ENCODE data around the gene STX17. TPM values are rescaled to one million over a fixed set of nuclear protein-coding genes. Genes with fewer than 3 reads are reported as not detected.
A peak's percentile ranks its signal among the peaks of the same experiment; 100 is the strongest.

Gene STX17
- polyA plus RNA-seq, 2 of the 4 experiments (the other 2 are of a cell fraction): 14.3 to 24.6 TPM

GRCh38 chr9:99896119-99896518 lies 10.3 kb upstream of the STX17 start (continued):
- TF ChIP-seq BCL3 (IDR thresholded peaks at IDR 0.05) (no peak), MYC (IDR thresholded peaks at IDR 0.05; ENCODE audit: borderline replicate concordance, low read length) (no peak), HMGXB4 (CRISPR knock-in tag; IDR thresholded peaks at IDR 0.05; ENCODE audit: borderline replicate concordance) (no peak), HES2 (IDR thresholded peaks at IDR 0.05) (no peak), EHF (CRISPR knock-in tag; IDR thresholded peaks at IDR 0.05) (no peak), E2F6 (IDR thresholded peaks at IDR 0.05; ENCODE audit: borderline replicate concordance, low read depth) (no peak), KDM1A (IDR thresholded peaks at IDR 0.05; ENCODE audit: low read depth) (no peak)

GRCh38 chr9:99903393-99903792 lies 3.1 kb upstream of the STX17 start:
- TF ChIP-seq EHMT2 (IDR thresholded peaks at IDR 0.05; ENCODE audit: low read depth): no peak
- H3K27ac ChIP-seq: no peak overlapping the region
- H3K9me3 ChIP-seq: no peaks in the 10 kb centered on the region
- DNase-seq (ENCODE audit: low read depth in 1 of 2, low spot score in 1 of 2): no peak
- FAIRE-seq: no peak
- no peak for ATAC-seq
- ChIA-PET POLR2A (no interaction called here), CTCF (no interaction called here)
- no peak overlapping the region for H3K4me3 ChIP-seq
- peaks cover 10% of the 10 kb centered on the region; the same call in 2 of the 3 replicates for H3K4me1 ChIP-seq
- no peak overlapping the region for H3K4me2 ChIP-seq
- 50% methylated on average over 1 of the region's 1 CpG for WGBS (ENCODE audit: missing lambda C conversion rate)

- CTCF ChIA-PET: interaction anchor here (0.5 to 1.7 kb wide), 5 partner anchors 10 to 625 kb away, joined by 3 to 6 read pairs (median 3); no protein-coding TSS in a partner anchor
- ATAC-seq: peak; percentile 5 to 8; a peak in 4 of 6 replicates
Measured at GRCh38 chr9:99905833-99906402, 536 bp upstream of the STX17 start.

GRCh38 chr9:99907208-99907532 lies 716 bp downstream of the STX17 start:
- H3K4me3 ChIP-seq: peak overlapping the region; percentile 77
- 0 out of 6 replicates have a peak, but pooled peaks of 1 of the 2 experiments have one; percentile 22 for ATAC-seq
- ChIA-PET CTCF (interaction anchor here (0.8 to 1.2 kb wide), 2 partner anchors 12 to 86 kb away, joined by 4 read pairs; partner anchors contain the start of gene NR4A3), POLR2A (interaction anchor here (1.0 to 1.7 kb wide), 6 partner anchors 8 to 88 kb away, joined by 3 to 4 read pairs (median 4); partner anchors contain the start of gene NR4A3)
- WGBS (ENCODE audit: missing lambda C conversion rate): 2% methylated on average over 9 of the region's 9 CpGs
- FAIRE-seq: no peak
- H3K27ac ChIP-seq: peak overlapping the region; percentile 83 to 98
- H3K9me3 ChIP-seq: no peaks in the 10 kb centered on the region
- TF ChIP-seq ZFP36 (IDR thresholded peaks at IDR 0.05; ENCODE audit: borderline replicate concordance, partially characterized antibody) (no peak), KDM1A (IDR thresholded peaks at IDR 0.05; ENCODE audit: low read depth) (no peak), USF2 (IDR thresholded peaks at IDR 0.05) (no peak), SMC3 (IDR thresholded peaks at IDR 0.05) (no peak), RAD21 (conservative IDR thresholded peaks at IDR 0.05 in 1 of 2, IDR thresholded peaks at IDR 0.05 in 1 of 2) (no peak), KDM5A (IDR thresholded peaks at IDR 0.05) (no peak), E2F6 (IDR thresholded peaks at IDR 0.05; ENCODE audit: borderline replicate concordance, low read depth) (no peak)
- H3K4me1 ChIP-seq: peaks cover 10% of the 10 kb centered on the region; the same call in 2 of the 3 replicates
- H3K4me2 ChIP-seq: peak overlapping the region; percentile 76
- no peak for DNase-seq (ENCODE audit: low read depth in 1 of 2, low spot score in 1 of 2)

More at GRCh38 chr9:99905833-99906402, 536 bp upstream of the STX17 start:
- no peak for TF ChIP-seq HOXA7 (CRISPR knock-in tag; IDR thresholded peaks at IDR 0.05)
- TF ChIP-seq MAFK (IDR thresholded peaks at IDR 0.05; ENCODE audit: partially characterized antibody): peak; percentile 39
- TF ChIP-seq RARB (CRISPR knock-in tag; IDR thresholded peaks at IDR 0.05): no peak
- no peak for TF ChIP-seq POLR2A (IDR thresholded peaks at IDR 0.05; ENCODE audit: low read length)
- no peak for TF ChIP-seq TP53 (CRISPR knock-in tag; IDR thresholded peaks at IDR 0.05)
- DNase-seq (ENCODE audit: low read depth in 1 of 2, low spot score in 1 of 2): no peak
- WGBS (ENCODE audit: missing lambda C conversion rate): 21% methylated on average over 9 of the region's 9 CpGs
- Histone ChIP-seq H3K4me3 (peak overlapping the region; percentile 77), H3K27ac (peak overlapping the region; percentile 83 to 98), H3K4me1 (peaks cover 10% of the 10 kb centered on the region; the same call in 2 of the 3 replicates), H3K4me2 (peak overlapping the region; percentile 76), H3K9me3 (no peaks in the 10 kb centered on the region)
- POLR2A ChIA-PET: no interaction called here
- no peak for FAIRE-seq
